ENCODE results near the gene HNMT.

DNA sequence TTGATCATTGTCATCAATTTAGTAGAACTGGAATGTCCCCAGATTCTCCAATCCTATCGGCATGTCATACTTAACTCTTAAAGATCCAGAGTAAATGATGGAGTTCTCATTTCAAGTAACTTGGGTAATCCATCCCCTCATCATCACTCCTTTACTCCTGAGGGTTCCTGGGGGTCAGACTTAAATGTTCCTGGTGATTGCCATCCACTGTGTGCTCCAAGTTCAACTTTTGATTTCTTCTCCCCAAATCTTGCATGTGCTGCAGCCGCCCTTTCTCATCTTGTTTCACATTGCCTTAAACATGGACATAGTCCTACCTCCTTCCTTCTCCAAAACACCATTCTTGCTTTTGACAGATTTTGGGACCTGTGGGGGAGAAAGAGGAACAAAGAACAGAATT lies 43.2 kb downstream of the HNMT start:
- TF ChIP-seq EZH2 (IDR thresholded peaks at IDR 0.05; ENCODE audit: low read length) (no peak), CTCF (optimal IDR thresholded peaks at IDR 0.05 in 1 of 3, IDR thresholded peaks at IDR 0.05 in 1 of 3, conservative IDR thresholded peaks at IDR 0.05 in 1 of 3; ENCODE audit: extremely low read depth in 1 of 3, insufficient read depth in 2 of 3, low read length in 3 of 3) (no peak)
